ENCODE data around the gene MORN1.
A peak's percentile ranks its signal among the peaks of the same experiment; 100 is the strongest.

Gene MORN1

GRCh38 chr1:2347409-2347785 is 44.0 kb downstream of the MORN1 start:
- no peak overlapping the region for H2BK5ac ChIP-seq (ENCODE audit: low read depth, low read length, poor library complexity, severe bottlenecking)
- H3K23ac ChIP-seq (ENCODE audit: low read length in 2 of 2): no peak overlapping the region
- H3K9me3 ChIP-seq (ENCODE audit: control insufficient read depth, low read length): no peaks in the 10 kb centered on the region
- no peak overlapping the region for H2AK5ac ChIP-seq (ENCODE audit: low read length, severe bottlenecking)
- H3K27me3 ChIP-seq (ENCODE audit: control insufficient read depth in 1 of 2, insufficient read depth in 1 of 2, low read length in 2 of 2): peaks cover 8 to 17% of the 10 kb centered on the region in 2 experiments
- 88% methylated on average over 13 of the region's 13 CpGs for WGBS
- no peak overlapping the region for H3K4ac ChIP-seq (ENCODE audit: low read depth in 1 of 2, low read length in 2 of 2)
- peaks cover 0 to 3% of the 10 kb centered on the region in 2 experiments for H3K36me3 ChIP-seq (ENCODE audit: control insufficient read depth in 1 of 2, insufficient read depth in 2 of 2, low read depth in 1 of 2, low read length in 2 of 2)
- no peak overlapping the region for H3K18ac ChIP-seq (ENCODE audit: low read depth in 1 of 2, low read length in 2 of 2)
- H2BK120ac ChIP-seq (ENCODE audit: low read depth, low read length): no peak overlapping the region
- H3K27ac ChIP-seq (ENCODE audit: low read length, poor library complexity, severe bottlenecking): no peak overlapping the region
- no peak overlapping the region for H2BK12ac ChIP-seq (ENCODE audit: low read length in 2 of 2)
- no peak overlapping the region for H4K8ac ChIP-seq (ENCODE audit: low read length)
- DNase-seq: no peak
- no peak overlapping the region for H2BK15ac ChIP-seq (ENCODE audit: low read depth, poor library complexity, severe bottlenecking)
- no peak overlapping the region for H3K9ac ChIP-seq (ENCODE audit: low read length)
- H3K4me2 ChIP-seq (ENCODE audit: low read length, poor library complexity, severe bottlenecking): no peak overlapping the region
- no peaks in the 10 kb centered on the region for H3K79me1 ChIP-seq (replicated peaks; ENCODE audit: low read length, poor library complexity, severe bottlenecking)
- H3K4me3 ChIP-seq (ENCODE audit: insufficient read depth in 1 of 2, low read depth in 1 of 2, low read length in 2 of 2): no peak overlapping the region
- peaks cover 6% of the 10 kb centered on the region for H3K4me1 ChIP-seq (ENCODE audit: control insufficient read depth, insufficient read depth, low read depth, low read length)
- no peak overlapping the region for H2AFZ ChIP-seq (ENCODE audit: low read depth, low read length)
- H3K14ac ChIP-seq (ENCODE audit: low read length in 2 of 2): no peak overlapping the region
- H4K91ac ChIP-seq (ENCODE audit: low read length): no peak overlapping the region

GRCh38 chr1:2346691-2347408 is 44.5 kb downstream of the MORN1 start:
- WGBS: 91% methylated on average over 17 of the region's 17 CpGs
- no peak overlapping the region for H3K27ac ChIP-seq (ENCODE audit: low read length, poor library complexity, severe bottlenecking)
- H3K27me3 ChIP-seq (ENCODE audit: control insufficient read depth in 1 of 2, insufficient read depth in 1 of 2, low read length in 2 of 2): peaks cover 5 to 14% of the 10 kb centered on the region in 2 experiments
- no peak overlapping the region for H4K8ac ChIP-seq (ENCODE audit: low read length)
- no peak overlapping the region for H3K18ac ChIP-seq (ENCODE audit: low read depth in 1 of 2, low read length in 2 of 2)
- H4K91ac ChIP-seq (ENCODE audit: low read length): no peak overlapping the region
- H2AFZ ChIP-seq (ENCODE audit: low read depth, low read length): no peak overlapping the region
- H3K4ac ChIP-seq (ENCODE audit: low read depth in 1 of 2, low read length in 2 of 2): no peak overlapping the region
- H3K23ac ChIP-seq (ENCODE audit: low read length in 2 of 2): no peak overlapping the region
- H3K4me1 ChIP-seq (ENCODE audit: control insufficient read depth, insufficient read depth, low read depth, low read length): peaks cover 6% of the 10 kb centered on the region
- H2BK12ac ChIP-seq (ENCODE audit: low read length in 2 of 2): no peak overlapping the region
- H3K79me1 ChIP-seq (replicated peaks; ENCODE audit: low read length, poor library complexity, severe bottlenecking): no peaks in the 10 kb centered on the region
- DNase-seq: no peak
- no peak overlapping the region for H3K4me3 ChIP-seq (ENCODE audit: insufficient read depth in 1 of 2, low read depth in 1 of 2, low read length in 2 of 2)
- no peak overlapping the region for H2BK15ac ChIP-seq (ENCODE audit: low read depth, poor library complexity, severe bottlenecking)
- no peak overlapping the region for H2BK120ac ChIP-seq (ENCODE audit: low read depth, low read length)
- peaks cover 0 to 3% of the 10 kb centered on the region in 2 experiments for H3K36me3 ChIP-seq (ENCODE audit: control insufficient read depth in 1 of 2, insufficient read depth in 2 of 2, low read depth in 1 of 2, low read length in 2 of 2)
- H3K9ac ChIP-seq (ENCODE audit: low read length): no peak overlapping the region
- no peak overlapping the region for H2BK5ac ChIP-seq (ENCODE audit: low read depth, low read length, poor library complexity, severe bottlenecking)
- no peak overlapping the region for H3K4me2 ChIP-seq (ENCODE audit: low read length, poor library complexity, severe bottlenecking)
- H2AK5ac ChIP-seq (ENCODE audit: low read length, severe bottlenecking): no peak overlapping the region
- no peak overlapping the region for H3K14ac ChIP-seq (ENCODE audit: low read length in 2 of 2)
- H3K9me3 ChIP-seq (ENCODE audit: control insufficient read depth, low read length): no peaks in the 10 kb centered on the region

DNA sequence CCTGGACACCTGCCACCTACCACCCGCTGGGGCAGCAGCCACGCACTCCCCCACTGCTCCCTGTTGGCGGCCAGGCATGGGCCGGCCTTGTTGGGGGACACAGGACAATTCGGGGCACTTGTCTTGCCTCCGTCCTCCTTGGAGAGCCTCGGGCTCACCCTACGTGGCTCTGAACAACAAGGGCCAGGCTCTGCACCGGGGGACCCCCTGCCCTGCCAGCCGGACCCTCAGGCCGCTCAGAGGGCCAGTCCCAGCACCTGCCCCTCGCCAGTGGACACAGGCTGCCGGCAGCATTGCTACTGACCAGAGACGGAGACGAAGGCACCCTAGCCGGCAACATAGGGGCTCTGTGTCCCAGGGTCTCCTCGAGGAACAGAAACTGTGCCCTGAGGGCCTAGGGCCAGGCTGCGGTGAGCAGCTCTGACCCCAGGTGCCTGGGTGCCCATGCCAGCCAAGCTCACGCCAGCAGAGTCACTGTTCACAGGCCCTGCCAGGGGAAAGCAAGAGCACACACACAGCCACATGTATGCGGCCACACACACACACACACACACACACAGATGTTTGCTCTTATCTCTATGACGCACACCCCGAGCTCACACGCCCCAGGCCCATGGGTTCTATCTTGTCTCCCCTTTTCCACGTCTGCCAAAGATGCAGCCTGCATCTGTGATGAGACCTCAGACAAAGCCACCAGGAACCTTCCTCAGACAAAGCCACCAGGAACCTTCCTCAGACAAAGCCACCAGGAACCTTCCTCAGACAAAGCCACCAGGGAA is 45.9 kb downstream of the MORN1 start:
- no peak for DNase-seq
- no peak overlapping the region for H3K9ac ChIP-seq (ENCODE audit: low read length)
- no peak overlapping the region for H2AFZ ChIP-seq (ENCODE audit: low read depth, low read length)
- peaks cover 5 to 7% of the 10 kb centered on the region in 2 experiments for H3K27me3 ChIP-seq (ENCODE audit: control insufficient read depth in 1 of 2, insufficient read depth in 1 of 2, low read length in 2 of 2)
- H4K91ac ChIP-seq (ENCODE audit: low read length): peak overlapping the region; percentile 23
- H2BK12ac ChIP-seq (ENCODE audit: low read length in 2 of 2): no peak overlapping the region
- H3K4me1 ChIP-seq (ENCODE audit: control insufficient read depth, insufficient read depth, low read depth, low read length): peaks cover 1% of the 10 kb centered on the region
- peak overlapping the region in 1 of 2 experiments; percentile 44 for H3K14ac ChIP-seq (ENCODE audit: low read length in 2 of 2)
- H3K4ac ChIP-seq (ENCODE audit: low read depth in 1 of 2, low read length in 2 of 2): no peak overlapping the region
- no peak overlapping the region for H2BK120ac ChIP-seq (ENCODE audit: low read depth, low read length)
- peaks cover 0 to 3% of the 10 kb centered on the region in 2 experiments for H3K36me3 ChIP-seq (ENCODE audit: control insufficient read depth in 1 of 2, insufficient read depth in 2 of 2, low read depth in 1 of 2, low read length in 2 of 2)
- H2BK5ac ChIP-seq (ENCODE audit: low read depth, low read length, poor library complexity, severe bottlenecking): no peak overlapping the region
- H3K9me3 ChIP-seq (ENCODE audit: control insufficient read depth, low read length): no peaks in the 10 kb centered on the region
- no peaks in the 10 kb centered on the region for H3K79me1 ChIP-seq (replicated peaks; ENCODE audit: low read length, poor library complexity, severe bottlenecking)
- H2BK15ac ChIP-seq (ENCODE audit: low read depth, poor library complexity, severe bottlenecking): no peak overlapping the region
- no peak overlapping the region for H3K4me3 ChIP-seq (ENCODE audit: insufficient read depth in 1 of 2, low read depth in 1 of 2, low read length in 2 of 2)
- H2AK5ac ChIP-seq (ENCODE audit: low read length, severe bottlenecking): no peak overlapping the region
- no peak overlapping the region for H3K27ac ChIP-seq (ENCODE audit: low read length, poor library complexity, severe bottlenecking)
- H3K23ac ChIP-seq (ENCODE audit: low read length in 2 of 2): no peak overlapping the region
- no peak overlapping the region for H3K4me2 ChIP-seq (ENCODE audit: low read length, poor library complexity, severe bottlenecking)
- no peak overlapping the region for H3K18ac ChIP-seq (ENCODE audit: low read depth in 1 of 2, low read length in 2 of 2)
- WGBS: 91% methylated on average over 24 of the region's 24 CpGs
- no peak overlapping the region for H4K8ac ChIP-seq (ENCODE audit: low read length)

GRCh38 chr1:2344744-2345296 is 46.5 kb downstream of the MORN1 start:
- Histone ChIP-seq H3K23ac (ENCODE audit: low read length in 2 of 2) (no peak overlapping the region), H4K91ac (ENCODE audit: low read length) (peak overlapping the region; percentile 82), H2BK12ac (ENCODE audit: low read length in 2 of 2) (no peak overlapping the region), H3K18ac (ENCODE audit: low read depth in 1 of 2, low read length in 2 of 2) (no peak overlapping the region), H3K27me3 (ENCODE audit: control insufficient read depth in 1 of 2, insufficient read depth in 1 of 2, low read length in 2 of 2) (peaks cover 5 to 7% of the 10 kb centered on the region in 2 experiments), H3K4me2 (ENCODE audit: low read length, poor library complexity, severe bottlenecking) (no peak overlapping the region), H2AFZ (ENCODE audit: low read depth, low read length) (no peak overlapping the region), H4K8ac (ENCODE audit: low read length) (no peak overlapping the region), H2BK5ac (ENCODE audit: low read depth, low read length, poor library complexity, severe bottlenecking) (no peak overlapping the region), H3K4me3 (ENCODE audit: insufficient read depth in 1 of 2, low read depth in 1 of 2, low read length in 2 of 2) (no peak overlapping the region), H2AK5ac (ENCODE audit: low read length, severe bottlenecking) (no peak overlapping the region), H3K4ac (ENCODE audit: low read depth in 1 of 2, low read length in 2 of 2) (no peak overlapping the region), H3K9ac (ENCODE audit: low read length) (no peak overlapping the region), H3K4me1 (ENCODE audit: control insufficient read depth, insufficient read depth, low read depth, low read length) (peaks cover 1% of the 10 kb centered on the region), H3K79me1 (replicated peaks; ENCODE audit: low read length, poor library complexity, severe bottlenecking) (no peaks in the 10 kb centered on the region), H3K14ac (ENCODE audit: low read length in 2 of 2) (no peak overlapping the region), H3K27ac (ENCODE audit: low read length, poor library complexity, severe bottlenecking) (no peak overlapping the region), H2BK15ac (ENCODE audit: low read depth, poor library complexity, severe bottlenecking) (no peak overlapping the region), H2BK120ac (ENCODE audit: low read depth, low read length) (no peak overlapping the region), H3K9me3 (ENCODE audit: control insufficient read depth, low read length) (no peaks in the 10 kb centered on the region), H3K36me3 (ENCODE audit: control insufficient read depth in 1 of 2, insufficient read depth in 2 of 2, low read depth in 1 of 2, low read length in 2 of 2) (peaks cover 0 to 3% of the 10 kb centered on the region in 2 experiments)
- 94% methylated on average over 29 of the region's 29 CpGs for WGBS
- no peak for DNase-seq
